GM18505 (cell line): ENCODE measurements around the gene BTBD2.
"Not testable (repeated sequence)": the region's sequence is repeated elsewhere in the genome, so short reads cannot be mapped to it uniquely, and the experiment has no call there.

ENCODE experiments used
- ATAC-seq: cut with Tn5 transposase; IDR thresholded peaks from one replicate; pipeline ENCODE4 v1.9.1; 2021; ENCODE audit not compliant: unreplicated experiment
- POLR2A ChIP-seq: IDR thresholded peaks from 4 replicates; pipeline ENCODE4 v1.6.1; 2011; ENCODE audit warnings: borderline replicate concordance; ENCODE audit not compliant: insufficient read depth, insufficient read length; ENCODE audit errors: extremely low read depth

The BTBD2 gene

DNA sequence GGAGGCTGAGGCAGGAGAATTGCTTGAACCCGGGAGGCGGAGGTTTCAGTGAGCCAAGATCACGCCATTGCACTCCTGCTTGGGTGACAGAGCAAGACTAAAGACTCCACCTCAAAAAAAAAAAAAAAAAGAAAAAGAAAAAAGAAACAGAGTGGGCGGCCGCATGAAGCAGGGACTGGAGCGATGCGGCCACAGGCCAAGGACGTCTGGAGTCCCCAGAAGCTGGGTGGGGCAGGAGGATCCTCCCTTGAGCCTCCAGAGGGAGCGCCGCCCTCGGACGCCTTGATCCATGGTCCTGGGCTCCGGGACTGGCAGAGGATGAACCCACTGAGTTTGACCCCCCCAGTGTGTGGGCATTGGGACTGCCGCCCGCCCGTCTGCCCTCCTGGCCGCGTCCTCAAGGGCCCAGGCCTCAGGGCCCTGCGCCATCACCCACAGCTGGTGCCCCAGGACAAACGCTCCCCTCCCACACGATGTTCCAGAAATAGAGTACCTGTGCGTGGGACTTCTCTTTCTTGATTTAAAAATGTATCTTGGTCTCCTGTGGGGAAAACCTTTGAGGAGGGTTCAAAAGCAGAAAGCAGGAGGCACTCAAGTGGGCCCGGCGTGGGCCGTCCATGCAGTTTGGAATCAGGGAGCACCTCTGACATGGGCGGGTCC lies 15.5 kb downstream of the BTBD2 start:
- TF ChIP-seq POLR2A = no peak
- no peak for ATAC-seq

DNA sequence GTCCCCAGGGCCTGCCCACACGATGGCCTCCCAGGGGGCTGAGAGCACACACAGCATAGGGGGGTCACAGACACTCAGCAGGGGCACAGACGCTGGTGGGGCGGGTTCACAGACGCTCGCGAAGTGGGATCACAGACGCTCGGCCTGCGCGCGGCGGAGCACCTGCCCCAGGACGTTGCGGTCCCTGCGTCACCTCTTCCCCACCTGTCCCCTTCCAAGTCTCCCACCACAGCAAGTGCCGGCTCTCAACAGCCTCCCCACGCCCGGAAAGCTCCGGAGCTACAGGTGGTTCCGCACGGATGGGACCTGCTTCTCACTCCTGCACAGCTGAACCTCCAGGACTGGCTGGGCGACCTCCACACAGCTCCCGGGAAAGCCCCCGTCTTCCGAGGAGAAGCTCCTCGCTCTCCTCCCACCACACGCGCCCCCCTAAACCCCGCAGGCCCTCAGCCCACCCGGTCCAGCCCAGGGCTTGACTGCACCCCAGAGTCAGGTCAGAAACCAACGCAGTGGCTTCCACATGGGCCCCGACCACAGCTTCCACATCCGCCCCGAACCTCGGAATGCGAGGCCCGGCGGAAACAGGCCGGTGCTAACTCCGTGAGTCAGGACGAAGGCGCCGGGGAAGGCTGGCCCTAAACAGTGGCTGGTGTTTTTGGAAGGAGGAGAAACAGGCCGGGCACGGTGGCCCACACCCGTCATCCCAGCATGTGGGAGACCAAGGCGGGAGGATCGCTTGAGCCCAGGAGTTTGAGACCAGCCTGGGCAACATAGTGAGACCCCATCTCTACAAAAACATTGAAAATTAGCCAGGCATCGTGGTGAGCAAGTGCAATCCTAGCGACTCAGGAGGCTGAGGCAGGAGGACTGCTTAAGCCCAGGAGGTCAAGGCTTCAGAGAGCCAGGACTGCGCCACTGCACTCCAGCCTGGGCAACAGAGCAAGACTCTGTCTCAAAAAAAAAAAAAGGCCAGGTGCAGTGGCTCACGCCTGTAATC lies 16.5 kb downstream of the BTBD2 start:
- no peak for TF ChIP-seq POLR2A
- no peak for ATAC-seq

DNA sequence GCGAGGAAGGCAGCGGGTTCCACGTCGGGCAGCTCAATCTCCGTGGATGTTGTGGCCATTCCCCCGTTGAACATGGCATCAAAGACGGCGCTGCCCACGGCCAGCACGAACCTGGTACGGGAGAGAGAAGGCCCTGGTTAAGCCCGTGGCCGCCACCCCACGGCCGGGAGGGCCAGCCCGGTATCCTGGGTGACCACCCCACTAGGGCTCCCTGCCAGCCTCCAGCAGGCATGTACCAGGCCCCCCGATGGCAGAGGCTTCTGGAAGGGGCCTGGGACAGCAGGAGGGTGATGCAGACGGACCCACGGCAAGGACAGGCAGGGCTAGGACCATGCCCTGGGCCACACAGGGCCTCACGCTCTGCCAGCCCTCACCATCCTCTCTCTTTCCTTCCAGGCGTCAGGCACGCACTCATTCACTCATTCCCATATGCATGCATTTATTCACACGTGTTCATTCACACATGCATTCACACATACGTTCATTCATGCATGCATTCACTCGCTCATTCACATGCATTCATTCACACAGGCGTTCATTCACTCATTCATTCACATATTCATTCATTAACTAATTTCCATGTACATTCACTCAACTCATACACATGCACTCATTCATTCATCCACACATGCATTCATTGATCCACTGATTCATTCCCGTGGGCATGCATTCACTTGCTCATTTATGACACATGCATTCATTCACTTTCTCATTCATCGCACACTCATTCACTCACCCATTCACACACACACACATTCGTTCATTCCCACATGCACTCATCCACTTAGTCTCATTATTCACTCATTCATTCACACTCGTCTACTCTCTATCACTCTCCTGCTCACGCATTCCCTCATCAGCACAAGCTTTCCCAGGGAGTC lies 17.9 kb downstream of the BTBD2 start:
- TF ChIP-seq POLR2A = no peak
- no peak for ATAC-seq

DNA sequence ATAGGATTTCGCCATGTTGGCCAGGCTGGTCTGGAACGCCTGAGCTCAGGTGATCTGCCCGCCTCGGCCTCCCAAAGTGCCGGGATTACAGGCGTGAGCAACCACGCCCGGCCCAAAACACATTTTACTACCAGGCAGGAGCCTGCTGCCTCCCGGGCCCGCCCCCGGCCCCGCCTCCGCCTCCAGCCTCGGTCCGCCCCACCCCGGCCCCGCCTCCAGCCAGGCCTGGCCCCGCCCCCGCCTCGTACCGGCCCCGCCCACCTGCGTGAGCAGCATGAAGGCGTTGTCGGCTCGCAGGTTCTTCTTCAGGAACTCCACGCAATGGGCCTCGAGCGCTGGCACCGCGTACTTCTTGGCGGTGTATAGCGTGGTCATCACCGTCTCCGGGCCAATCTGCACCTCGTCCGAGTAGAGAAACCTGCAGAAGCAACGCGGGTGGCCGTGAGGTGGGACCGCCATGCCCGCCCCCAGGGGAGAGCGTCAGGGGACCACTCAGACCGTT lies 22.7 kb downstream of the BTBD2 start:
- TF ChIP-seq POLR2A = no peak
- ATAC-seq = no peak

DNA sequence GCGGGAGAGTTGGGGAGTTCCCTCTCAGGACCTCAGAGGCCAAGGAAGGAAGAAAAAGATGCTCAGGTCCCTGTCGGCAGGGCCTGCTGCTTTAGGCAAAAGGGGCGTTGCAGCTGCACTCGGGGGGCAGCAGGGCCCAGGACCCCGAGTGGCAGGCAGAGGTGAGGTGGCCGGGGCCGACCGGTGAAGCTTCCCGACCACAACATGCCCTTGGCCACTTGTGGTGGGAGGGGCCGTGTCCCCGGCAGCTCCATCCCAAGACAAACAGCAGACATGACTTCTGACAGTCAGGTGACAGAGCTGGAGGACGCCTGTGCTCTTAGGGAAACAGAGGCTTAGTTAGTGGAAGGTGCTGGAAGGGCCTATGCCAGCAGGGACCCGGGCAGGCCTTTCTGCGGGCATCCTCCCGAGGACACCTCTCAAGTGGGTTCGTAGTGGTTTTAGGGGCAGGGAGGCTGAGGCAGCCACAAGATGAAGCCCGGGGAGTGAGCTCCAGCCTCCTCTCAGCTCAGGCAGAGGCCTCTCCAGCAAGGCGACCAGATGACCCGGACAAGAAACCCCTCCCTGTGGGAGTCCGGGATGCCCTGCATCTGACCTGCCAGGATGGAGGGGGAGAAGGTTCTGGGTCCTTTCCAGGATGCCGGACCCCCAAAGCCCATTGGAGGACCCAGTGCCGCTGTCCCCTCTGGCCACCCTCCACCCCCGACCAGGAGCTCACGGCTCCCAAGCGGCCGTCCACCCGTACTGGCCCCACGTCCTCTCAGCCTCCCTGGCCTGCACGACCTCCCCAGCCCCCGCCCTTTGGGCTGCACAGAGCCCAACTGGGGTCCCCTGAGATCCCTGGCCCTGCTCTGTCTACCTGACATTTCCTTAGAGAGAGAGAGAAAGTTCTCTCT lies 24.2 kb downstream of the BTBD2 start:
- no peak for ATAC-seq
- TF ChIP-seq POLR2A = no peak

DNA sequence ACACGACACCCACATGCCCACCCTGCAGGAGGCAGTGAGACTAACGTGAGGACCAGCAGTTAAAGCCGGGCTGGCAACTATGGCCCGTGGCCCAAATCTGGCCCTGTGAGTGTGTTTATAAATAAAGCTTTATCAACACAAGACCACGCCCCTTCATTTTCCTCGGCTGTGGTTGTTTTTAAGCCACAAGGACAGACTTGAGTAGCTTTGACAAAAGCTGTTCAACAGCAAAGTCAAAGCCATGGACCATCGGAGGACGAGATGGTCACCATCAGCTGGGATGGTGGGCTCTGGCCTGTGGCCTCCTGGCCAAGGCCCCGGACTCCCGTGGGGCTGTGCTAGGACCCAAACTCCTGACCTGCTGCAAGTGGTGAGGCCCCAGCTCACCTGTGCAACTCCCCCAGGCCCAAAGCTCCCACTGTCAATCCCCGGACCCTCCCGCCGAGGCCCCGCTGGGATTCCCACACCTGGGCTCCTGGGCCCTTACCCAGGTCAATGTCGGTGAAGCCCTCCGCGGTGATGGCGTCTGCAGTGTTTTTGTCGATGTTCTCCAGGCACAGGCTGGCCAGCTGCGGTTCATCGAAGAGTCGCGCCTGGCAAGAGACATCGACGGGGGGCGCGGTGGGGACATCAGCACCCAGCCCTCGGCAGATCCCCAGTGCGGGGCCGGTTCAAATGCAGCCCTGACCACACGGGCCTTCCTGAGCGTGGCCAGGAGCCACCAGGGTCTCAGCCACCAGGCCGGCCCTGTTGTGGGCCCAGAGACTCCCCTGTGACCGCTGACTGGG lies 25.1 kb downstream of the BTBD2 start:
- ATAC-seq = no peak
- TF ChIP-seq POLR2A = no peak

DNA sequence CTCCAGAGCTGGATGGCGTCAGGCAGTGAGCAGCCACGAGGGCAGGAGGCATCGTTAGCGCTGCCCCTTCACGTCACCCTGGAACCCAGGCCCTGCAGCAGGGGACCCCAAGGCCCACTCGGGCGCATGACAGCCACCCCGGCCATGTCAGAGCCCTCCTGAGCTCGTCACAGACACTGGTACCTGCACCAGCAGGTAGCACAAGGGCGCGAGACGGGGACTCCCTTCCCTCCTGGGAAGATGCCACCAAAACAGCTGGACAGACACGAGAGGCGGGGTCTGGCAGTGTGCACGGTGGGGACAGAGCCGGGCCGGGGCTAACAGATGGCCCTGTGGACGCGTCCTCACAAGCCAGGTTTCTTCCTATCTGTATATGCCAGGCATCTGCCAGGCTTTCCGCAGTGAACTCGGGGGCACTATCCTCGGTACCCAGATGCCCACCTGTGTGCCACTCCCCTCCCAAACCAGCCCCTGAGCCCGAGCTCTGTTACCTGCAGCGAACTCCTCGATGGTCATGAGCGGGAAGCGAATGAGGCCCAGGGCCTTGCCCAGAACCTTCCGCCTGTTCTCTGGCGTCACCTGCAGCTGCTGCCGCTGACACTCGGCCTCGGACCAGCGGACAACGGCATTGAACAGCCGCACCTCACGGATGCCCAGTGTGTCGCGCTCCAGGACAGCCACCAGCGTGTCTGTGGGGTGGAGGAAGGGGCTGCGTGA lies 25.8 kb downstream of the BTBD2 start:
- TF ChIP-seq POLR2A = no peak
- ATAC-seq = no peak

DNA sequence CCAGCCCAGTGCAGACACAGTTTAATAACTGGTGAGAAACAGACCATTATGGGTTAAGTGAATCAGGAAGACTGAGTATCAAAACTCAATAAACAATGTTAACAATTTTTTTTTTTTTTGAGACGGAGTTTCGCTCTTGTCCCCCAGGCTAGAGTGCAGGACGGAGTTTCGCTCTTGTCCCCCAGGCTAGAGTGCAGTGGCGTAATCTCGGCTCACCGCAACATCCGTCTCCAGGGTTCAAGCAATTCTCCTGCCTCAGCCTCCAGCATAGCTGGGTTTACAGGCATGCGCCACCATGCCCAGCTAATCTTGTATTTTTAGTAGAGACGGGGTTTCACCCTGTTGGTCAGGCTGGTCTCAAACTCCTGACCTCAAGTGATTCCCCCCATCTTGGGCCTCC lies 27.1 kb downstream of the BTBD2 start:
- ATAC-seq = not testable (repeated sequence)

DNA sequence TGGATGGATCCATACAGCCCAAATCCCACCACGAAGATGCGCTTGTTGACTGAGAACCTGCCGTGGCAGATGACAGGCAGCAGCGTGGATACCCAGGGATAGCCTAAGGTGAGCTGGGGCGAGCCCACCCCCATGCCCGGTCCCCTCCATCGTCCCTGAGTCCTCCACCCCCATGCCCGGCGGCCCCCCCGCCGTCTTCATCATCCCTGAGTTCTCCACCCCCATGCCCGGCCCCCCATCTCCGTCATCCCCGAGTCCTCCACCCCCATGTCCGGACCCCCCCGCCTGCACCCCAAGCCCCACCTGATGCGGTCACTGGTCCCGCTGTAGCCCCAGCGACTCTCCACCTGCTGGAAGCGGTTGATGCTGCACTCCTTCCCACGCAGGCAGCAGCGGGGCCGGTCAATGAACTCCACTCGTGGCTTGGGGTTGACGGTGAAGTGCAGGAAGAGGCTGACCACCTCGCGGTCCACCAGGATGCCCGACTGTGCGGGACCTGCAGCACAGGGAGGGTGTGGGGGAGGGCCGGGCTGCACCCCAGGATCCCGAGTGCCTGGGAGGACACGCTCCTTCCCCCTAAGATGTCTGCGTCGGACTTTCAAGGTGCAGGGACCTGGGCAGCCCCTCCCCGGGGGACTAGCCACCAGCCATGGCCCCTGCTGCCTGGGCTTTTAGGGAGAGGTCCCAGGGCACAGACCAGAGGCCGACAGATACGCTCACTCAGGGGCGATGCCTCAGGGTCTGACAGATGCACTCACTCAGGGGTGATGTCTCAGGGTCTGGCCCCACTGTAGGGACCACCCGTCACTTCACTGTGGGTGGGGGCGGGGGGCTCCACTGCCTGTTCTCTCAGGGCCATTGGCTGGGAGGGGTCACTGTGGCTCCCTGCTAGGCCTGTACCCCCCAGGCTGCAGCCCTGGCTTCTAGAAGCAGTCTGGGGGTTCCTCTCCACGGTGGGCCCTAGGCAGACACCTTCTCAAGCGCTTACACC lies 28.0 kb downstream of the BTBD2 start:
- no peak for TF ChIP-seq POLR2A
- no peak for ATAC-seq
